ENCODE measurements around the gene STH. TPM values are rescaled to one million over a fixed set of nuclear protein-coding genes. Genes with fewer than 3 reads are reported as not detected.

Gene STH
- total and polyA plus RNA-seq, 9 of the 15 experiments (the other 6 are each of a cell fraction or from before 2014, with no cell fraction given): not detected

GRCh38 chr17:45977506-45977824 is 21.6 kb upstream of the STH start (continued):
- TF ChIP-seq UBTF (IDR thresholded peaks at IDR 0.05; ENCODE audit: borderline replicate concordance in 1 of 2, low read depth in 2 of 2, low read length in 2 of 2) (no peak), CTCFL (IDR thresholded peaks at IDR 0.05; ENCODE audit: borderline replicate concordance, insufficient read depth, low read depth, low read length, poor library complexity, severe bottlenecking) (no peak), GABPB2 (CRISPR knock-in tag; conservative IDR thresholded peaks at IDR 0.05) (no peak), TRIM25 (IDR thresholded peaks at IDR 0.05; ENCODE audit: borderline replicate concordance) (no peak), ZFP91 (CRISPR knock-in tag; IDR thresholded peaks at IDR 0.05) (no peak), ZNF277 (CRISPR knock-in tag; IDR thresholded peaks at IDR 0.05; ENCODE audit: borderline replicate concordance) (no peak), CBX3 (IDR thresholded peaks at IDR 0.05; ENCODE audit: borderline replicate concordance in 1 of 2, low read length in 2 of 2) (no peak), CREB3L1 (IDR thresholded peaks at IDR 0.05; ENCODE audit: borderline replicate concordance, low read depth) (0 out of 2 replicates have a peak, but pooled peaks have one; percentile 17), CTBP1 (IDR thresholded peaks at IDR 0.05; ENCODE audit: borderline replicate concordance) (no peak), CHAMP1 (IDR thresholded peaks at IDR 0.05) (no peak), PYGO2 (tag; IDR thresholded peaks at IDR 0.05) (no peak), RUNX1 (IDR thresholded peaks at IDR 0.05; ENCODE audit: low read depth) (no peak), CREB1 (IDR thresholded peaks at IDR 0.05) (no peak), CREB1 (CRISPR knock-in tag; IDR thresholded peaks at IDR 0.05) (no peak)

Measured in K562 (cell line).